PC-9 (cell line): ENCODE data around the gene LIN28A. TPM values are rescaled to one million over a fixed set of nuclear protein-coding genes. Genes with fewer than 3 reads are reported as not detected.

Experiments
- BruUV-seq: library from RNA; stranded (reverse); fragments of 400-500 nt; replicated peaks from 2 replicates; lab custom pipeline; 2021; lab: Mats Ljungman, UMichigan
- CTCF ChIA-PET: fragments of 300-600 bp; sonication (Branson Sonifier 250); formaldehyde crosslinking; loops from one replicate; lab custom pipeline; 2022; ENCODE audit warnings: antibody characterized with exemption; lab: Charles Lee
- POLR2A ChIA-PET: fragments of 300-600 bp; sonication (Branson Sonifier 250); formaldehyde crosslinking; loops from one replicate; lab custom pipeline; 2022; ENCODE audit warnings: antibody characterized with exemption; ENCODE audit not compliant: unreplicated experiment; lab: Charles Lee
- DNase-seq, 2 experiments: peaks; one replicate each; pipeline versions ENCODE4 v3.0.0 to v3.0.0-alpha.2; 2015 to 2022; ENCODE audit warnings: mixed read lengths in 1 of 2
- H2AFZ ChIP-seq: fragments of 200-600 bp; sonication (generic); 2 replicates; pipeline ENCODE4 v1.8.1; 2017; ENCODE audit warnings: antibody characterized with exemption
- H3F3A ChIP-seq: fragments of 200-600 bp; sonication (generic); 2 replicates; pipeline ENCODE4 v1.8.1; 2017; ENCODE audit warnings: antibody characterized with exemption, mild to moderate bottlenecking, low read depth; ENCODE audit not compliant: insufficient read depth
- H3K27ac ChIP-seq: fragments of 200-600 bp; sonication (generic); 2 replicates; pipeline ENCODE4 v1.6.1; 2016; ENCODE audit warnings: mixed run types
- H3K27me3 ChIP-seq: fragments of 200-600 bp; sonication (generic); 2 replicates; pipeline ENCODE4 v1.6.1; 2016; ENCODE audit warnings: low read depth, mixed run types; ENCODE audit not compliant: insufficient read depth
- H3K36me3 ChIP-seq: fragments of 200-600 bp; sonication (generic); 2 replicates; pipeline ENCODE4 v1.6.1; 2016; ENCODE audit warnings: low read depth, mixed run types
- H3K4me1 ChIP-seq: fragments of 200-600 bp; sonication (generic); replicated peaks from 2 replicates; pipeline ENCODE4 v1.6.1; 2016; ENCODE audit warnings: mixed run types; ENCODE audit not compliant: insufficient read depth
- H3K4me2 ChIP-seq: fragments of 200-600 bp; sonication (generic); 2 replicates; pipeline ENCODE4 v1.6.1; 2017; ENCODE audit warnings: mixed run types
- H3K4me3 ChIP-seq: fragments of 200-600 bp; sonication (generic); 2 replicates; pipeline ENCODE4 v1.6.1; 2016; ENCODE audit warnings: mixed run types
- H3K79me2 ChIP-seq: fragments of 200-600 bp; sonication (generic); 2 replicates; pipeline ENCODE4 v1.6.1; 2017; ENCODE audit warnings: low read depth, mixed run types
- H3K9me2 ChIP-seq: fragments of 200-600 bp; sonication (generic); 2 replicates; pipeline ENCODE4 v1.8.1; 2017; ENCODE audit warnings: mild to moderate bottlenecking; ENCODE audit not compliant: insufficient read depth
- H3K9me3 ChIP-seq: fragments of 200-600 bp; sonication (generic); 2 replicates; pipeline ENCODE4 v1.8.1; 2016; ENCODE audit warnings: low read depth; ENCODE audit not compliant: insufficient read depth
- H4K20me1 ChIP-seq: fragments of 200-600 bp; sonication (generic); 2 replicates; pipeline ENCODE4 v1.8.1; 2017; ENCODE audit not compliant: insufficient read depth
- CTCF ChIP-seq: fragments of 200-600 bp; sonication (generic); conservative IDR thresholded peaks from 2 replicates; pipeline ENCODE4 v1.6.1; 2017; ENCODE audit warnings: mixed run types, antibody characterized with exemption, mild to moderate bottlenecking, moderate library complexity
- EZH2 ChIP-seq: fragments of 200-600 bp; sonication (generic); IDR thresholded peaks from 2 replicates; pipeline ENCODE4 v1.8.0; 2017; ENCODE audit warnings: antibody characterized with exemption, low read depth
- intact Hi-C: fragments of 100-400 bp; cut with micrococcal nuclease; formaldehyde crosslinking; loops from one replicate; pipeline ENCODE4 v1.10.0; 2022; ENCODE audit not compliant: unreplicated experiment
- total RNA-seq: library from RNA; stranded (reverse); gene quantifications from 2 replicates; pipeline ENCODE4 v1.2.3, GENCODE V29; 2021

LIN28A gene
- total RNA-seq, 1 experiment from 2014 or later = not detected

GRCh38 chr1:26459573-26460031 lies 49.0 kb downstream of the LIN28A start:
- Histone ChIP-seq H2AFZ (no peak overlapping the region), H4K20me1 (no peaks in the 10 kb centered on the region), H3K4me3 (no peak overlapping the region), H3F3A (no peaks in the 10 kb centered on the region), H3K27me3 (no peaks in the 10 kb centered on the region), H3K79me2 (no peaks in the 10 kb centered on the region), H3K4me1 (no peaks in the 10 kb centered on the region), H3K9me2 (no peaks in the 10 kb centered on the region), H3K36me3 (no peaks in the 10 kb centered on the region), H3K4me2 (no peak overlapping the region), H3K27ac (no peak overlapping the region), H3K9me3 (no peaks in the 10 kb centered on the region)
- ChIA-PET CTCF (interaction anchor here (0.6 kb wide), 1 partner anchor 65 kb away, joined by 5 read pairs; no protein-coding TSS in a partner anchor), POLR2A (no interaction called here)
- intact Hi-C loops = no loop called here
- TF ChIP-seq EZH2 = no peak
- TF ChIP-seq CTCF = no peak
- BruUV-seq = no TSS peak
- no peak for DNase-seq

GRCh38 chr1:26468911-26469310 lies 58.3 kb downstream of the LIN28A start:
- intact Hi-C loops = no loop called here
- no peak overlapping the region for H3K4me2 ChIP-seq
- no peaks in the 10 kb centered on the region for H3K27me3 ChIP-seq
- no peak overlapping the region for H3K4me3 ChIP-seq
- no peaks in the 10 kb centered on the region for H3K9me2 ChIP-seq
- peaks cover 18% of the 10 kb centered on the region for H3K4me1 ChIP-seq
- H3K9me3 ChIP-seq = no peaks in the 10 kb centered on the region
- no peak overlapping the region for H3K27ac ChIP-seq
- peaks cover 9% of the 10 kb centered on the region for H4K20me1 ChIP-seq
- no peak for TF ChIP-seq EZH2
- TF ChIP-seq CTCF = no peak
- ChIA-PET CTCF (no interaction called here), POLR2A (no interaction called here)
- peaks cover 8% of the 10 kb centered on the region; the same call in 1 of the 2 replicates for H3F3A ChIP-seq
- no TSS peak for BruUV-seq
- peaks cover 8% of the 10 kb centered on the region for H3K36me3 ChIP-seq
- peaks cover 9% of the 10 kb centered on the region for H3K79me2 ChIP-seq
- H2AFZ ChIP-seq = no peak overlapping the region
- DNase-seq = peak in 1 of 2 experiments; percentile 62

GRCh38 chr1:26469558-26469957 lies 58.9 kb downstream of the LIN28A start:
- Histone ChIP-seq H3K27ac (no peak overlapping the region), H4K20me1 (peaks cover 15% of the 10 kb centered on the region), H3K4me3 (no peak overlapping the region), H3K36me3 (peaks cover 14% of the 10 kb centered on the region), H3K79me2 (peaks cover 14% of the 10 kb centered on the region), H3K4me1 (peaks cover 23% of the 10 kb centered on the region), H3K27me3 (no peaks in the 10 kb centered on the region), H3K9me3 (no peaks in the 10 kb centered on the region), H3K4me2 (no peak overlapping the region), H3K9me2 (no peaks in the 10 kb centered on the region), H2AFZ (no peak overlapping the region), H3F3A (peaks cover 10% of the 10 kb centered on the region; the same call in 1 of the 2 replicates)
- BruUV-seq = no TSS peak
- DNase-seq = no peak
- POLR2A ChIA-PET = interaction anchor here (0.6 kb wide), 1 partner anchor 111 kb away, joined by 7 read pairs; no protein-coding TSS in a partner anchor
- TF ChIP-seq CTCF (no peak), EZH2 (no peak)
- CTCF ChIA-PET = interaction anchor here (0.6 to 1.3 kb wide), 4 partner anchors 30 to 292 kb away, joined by 3 to 6 read pairs (median 4); partner anchors contain the start of gene CNKSR1
- intact Hi-C loops = no loop called here
